ENCODE data around the gene GFY. TPM values are rescaled to one million over a fixed set of nuclear protein-coding genes. Genes with fewer than 3 reads are reported as not detected.

GFY gene
- total and polyA plus RNA-seq, 9 of the 15 experiments (the other 6 are each of a cell fraction or from before 2014, with no cell fraction given): 0.06 to 0.40 (median 0.19) TPM; not detected in 3

- TF ChIP-seq SMARCE1 (IDR thresholded peaks at IDR 0.05) (0 out of 2 replicates have a peak, but pooled peaks have one; percentile 29), ZBTB17 (CRISPR knock-in tag; IDR thresholded peaks at IDR 0.05) (peak; percentile 33; the same call in 1 of the 2 replicates), ADNP (tag; IDR thresholded peaks at IDR 0.05) (no peak), BCOR (IDR thresholded peaks at IDR 0.05) (no peak), MBD2 (IDR thresholded peaks at IDR 0.05; ENCODE audit: borderline replicate concordance, low read depth) (peak; percentile 88), ETV6 (IDR thresholded peaks at IDR 0.05; ENCODE audit: borderline replicate concordance in 1 of 2, low read depth in 2 of 2, low read length in 1 of 2) (no peak), ETV6 (CRISPR knock-in tag; IDR thresholded peaks at IDR 0.05; ENCODE audit: borderline replicate concordance) (no peak), RBFOX2 (IDR thresholded peaks at IDR 0.05; ENCODE audit: low read depth, low read length) (peak; percentile 97), NELFE (IDR thresholded peaks at IDR 0.05; ENCODE audit: insufficient read depth, insufficient read length) (no peak), CHD2 (IDR thresholded peaks at IDR 0.05; ENCODE audit: low read depth, low read length) (peak; percentile 83), OTX1 (CRISPR knock-in tag; IDR thresholded peaks at IDR 0.05) (peak; percentile 54), HDAC3 (IDR thresholded peaks at IDR 0.05; ENCODE audit: borderline replicate concordance, partially characterized antibody) (no peak), LEF1 (IDR thresholded peaks at IDR 0.05) (no peak), TGIF2 (CRISPR knock-in tag; IDR thresholded peaks at IDR 0.05) (no peak)
- TF ChIP-seq, protein P1, sequence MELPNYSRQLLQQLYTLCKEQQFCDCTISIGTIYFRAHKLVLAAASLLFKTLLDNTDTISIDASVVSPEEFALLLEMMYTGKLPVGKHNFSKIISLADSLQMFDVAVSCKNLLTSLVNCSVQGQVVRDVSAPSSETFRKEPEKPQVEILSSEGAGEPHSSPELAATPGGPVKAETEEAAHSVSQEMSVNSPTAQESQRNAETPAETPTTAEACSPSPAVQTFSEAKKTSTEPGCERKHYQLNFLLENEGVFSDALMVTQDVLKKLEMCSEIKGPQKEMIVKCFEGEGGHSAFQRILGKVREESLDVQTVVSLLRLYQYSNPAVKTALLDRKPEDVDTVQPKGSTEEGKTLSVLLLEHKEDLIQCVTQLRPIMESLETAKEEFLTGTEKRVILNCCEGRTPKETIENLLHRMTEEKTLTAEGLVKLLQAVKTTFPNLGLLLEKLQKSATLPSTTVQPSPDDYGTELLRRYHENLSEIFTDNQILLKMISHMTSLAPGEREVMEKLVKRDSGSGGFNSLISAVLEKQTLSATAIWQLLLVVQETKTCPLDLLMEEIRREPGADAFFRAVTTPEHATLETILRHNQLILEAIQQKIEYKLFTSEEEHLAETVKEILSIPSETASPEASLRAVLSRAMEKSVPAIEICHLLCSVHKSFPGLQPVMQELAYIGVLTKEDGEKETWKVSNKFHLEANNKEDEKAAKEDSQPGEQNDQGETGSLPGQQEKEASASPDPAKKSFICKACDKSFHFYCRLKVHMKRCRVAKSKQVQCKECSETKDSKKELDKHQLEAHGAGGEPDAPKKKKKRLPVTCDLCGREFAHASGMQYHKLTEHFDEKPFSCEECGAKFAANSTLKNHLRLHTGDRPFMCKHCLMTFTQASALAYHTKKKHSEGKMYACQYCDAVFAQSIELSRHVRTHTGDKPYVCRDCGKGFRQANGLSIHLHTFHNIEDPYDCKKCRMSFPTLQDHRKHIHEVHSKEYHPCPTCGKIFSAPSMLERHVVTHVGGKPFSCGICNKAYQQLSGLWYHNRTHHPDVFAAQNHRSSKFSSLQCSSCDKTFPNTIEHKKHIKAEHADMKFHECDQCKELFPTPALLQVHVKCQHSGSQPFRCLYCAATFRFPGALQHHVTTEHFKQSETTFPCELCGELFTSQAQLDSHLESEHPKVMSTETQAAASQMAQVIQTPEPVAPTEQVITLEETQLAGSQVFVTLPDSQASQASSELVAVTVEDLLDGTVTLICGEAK (IDR thresholded peaks at IDR 0.05): no peak
- TF ChIP-seq, protein P1 (CRISPR knock-in tag; IDR thresholded peaks at IDR 0.05): no peak
- TF ChIP-seq, protein P2, sequence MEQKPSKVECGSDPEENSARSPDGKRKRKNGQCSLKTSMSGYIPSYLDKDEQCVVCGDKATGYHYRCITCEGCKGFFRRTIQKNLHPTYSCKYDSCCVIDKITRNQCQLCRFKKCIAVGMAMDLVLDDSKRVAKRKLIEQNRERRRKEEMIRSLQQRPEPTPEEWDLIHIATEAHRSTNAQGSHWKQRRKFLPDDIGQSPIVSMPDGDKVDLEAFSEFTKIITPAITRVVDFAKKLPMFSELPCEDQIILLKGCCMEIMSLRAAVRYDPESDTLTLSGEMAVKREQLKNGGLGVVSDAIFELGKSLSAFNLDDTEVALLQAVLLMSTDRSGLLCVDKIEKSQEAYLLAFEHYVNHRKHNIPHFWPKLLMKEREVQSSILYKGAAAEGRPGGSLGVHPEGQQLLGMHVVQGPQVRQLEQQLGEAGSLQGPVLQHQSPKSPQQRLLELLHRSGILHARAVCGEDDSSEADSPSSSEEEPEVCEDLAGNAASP (IDR thresholded peaks at IDR 0.05): no peak
- TF ChIP-seq, protein P3, sequence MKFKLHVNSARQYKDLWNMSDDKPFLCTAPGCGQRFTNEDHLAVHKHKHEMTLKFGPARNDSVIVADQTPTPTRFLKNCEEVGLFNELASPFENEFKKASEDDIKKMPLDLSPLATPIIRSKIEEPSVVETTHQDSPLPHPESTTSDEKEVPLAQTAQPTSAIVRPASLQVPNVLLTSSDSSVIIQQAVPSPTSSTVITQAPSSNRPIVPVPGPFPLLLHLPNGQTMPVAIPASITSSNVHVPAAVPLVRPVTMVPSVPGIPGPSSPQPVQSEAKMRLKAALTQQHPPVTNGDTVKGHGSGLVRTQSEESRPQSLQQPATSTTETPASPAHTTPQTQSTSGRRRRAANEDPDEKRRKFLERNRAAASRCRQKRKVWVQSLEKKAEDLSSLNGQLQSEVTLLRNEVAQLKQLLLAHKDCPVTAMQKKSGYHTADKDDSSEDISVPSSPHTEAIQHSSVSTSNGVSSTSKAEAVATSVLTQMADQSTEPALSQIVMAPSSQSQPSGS (CRISPR knock-in tag; IDR thresholded peaks at IDR 0.05): no peak
Measured at GRCh38 chr19:49453013-49453756, 28.0 kb downstream of the GFY start, which contains the start of gene ALDH16A1 (continued).
